Dendritic cell treated with granulocyte-macrophage colony-stimulating factor and Interleukin-4, amounts not matched to agents 40 ng/mL and 50 ng/mL, for 4 days (primary cell): ENCODE measurements around the gene CFAP100.

ENCODE experiments used
- H3K27ac Mint-ChIP-seq: one replicate; pipeline ENCODE4 v1.8.0; 2022; ENCODE audit warnings: mild to moderate bottlenecking, mixed read lengths
- H3K27me3 Mint-ChIP-seq: one replicate; pipeline ENCODE4 v1.8.0; 2022; ENCODE audit warnings: mild to moderate bottlenecking, mixed read lengths
- H3K36me3 Mint-ChIP-seq: one replicate; pipeline ENCODE4 v1.8.0; 2022; ENCODE audit warnings: low read depth, mixed read lengths
- H3K4me1 Mint-ChIP-seq: one replicate; pipeline ENCODE4 v1.8.0; 2022; ENCODE audit warnings: low read depth, mixed read lengths
- H3K4me3 Mint-ChIP-seq: one replicate; pipeline ENCODE4 v1.8.0; 2022; ENCODE audit warnings: mild to moderate bottlenecking, moderate library complexity, mixed read lengths
- H3K9me3 Mint-ChIP-seq: one replicate; pipeline ENCODE4 v1.8.0; 2022; ENCODE audit warnings: mixed read lengths
- intact Hi-C: fragments of 100-400 bp; cut with micrococcal nuclease; formaldehyde crosslinking; loops from one replicate; pipeline ENCODE4 v1.15.0; 2022

CFAP100 gene

DNA sequence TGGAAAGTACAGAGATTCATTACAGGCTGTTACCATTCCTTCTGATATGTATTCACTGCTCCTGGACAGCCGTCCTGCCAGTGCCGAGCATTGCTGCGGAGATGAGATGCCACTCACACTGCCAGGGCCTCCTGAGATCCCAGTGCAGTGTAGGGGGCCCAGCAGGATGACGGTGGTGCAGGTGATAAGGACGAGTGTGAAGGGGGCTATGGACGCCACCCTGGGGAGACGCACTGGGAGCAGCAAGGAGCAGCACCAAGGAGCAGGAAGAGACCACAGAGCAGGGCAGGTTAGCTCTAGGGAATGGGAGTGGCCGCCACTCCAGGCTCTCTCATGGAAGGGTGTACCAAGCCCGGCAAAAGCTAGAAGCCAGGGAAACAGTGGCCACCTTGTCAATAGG lies 33.5 kb upstream of the CFAP100 start:
- H3K27me3 Mint-ChIP-seq: peaks cover 58% of the 10 kb centered on the region
- no peaks in the 10 kb centered on the region for H3K9me3 Mint-ChIP-seq
- intact Hi-C loops: no loop called here
- H3K4me1 Mint-ChIP-seq: peaks cover 13% of the 10 kb centered on the region
- no peak overlapping the region for H3K4me3 Mint-ChIP-seq
- H3K36me3 Mint-ChIP-seq: no peaks in the 10 kb centered on the region
- H3K27ac Mint-ChIP-seq: no peak overlapping the region

- intact Hi-C loops: no loop called here
- peaks cover 37% of the 10 kb centered on the region for H3K27me3 Mint-ChIP-seq
- no peaks in the 10 kb centered on the region for H3K9me3 Mint-ChIP-seq
- H3K4me1 Mint-ChIP-seq: no peaks in the 10 kb centered on the region
- no peak overlapping the region for H3K4me3 Mint-ChIP-seq
- no peak overlapping the region for H3K27ac Mint-ChIP-seq
- H3K36me3 Mint-ChIP-seq: no peaks in the 10 kb centered on the region
Measured at GRCh38 chr3:126364130-126364695, 30.5 kb upstream of the CFAP100 start.

DNA sequence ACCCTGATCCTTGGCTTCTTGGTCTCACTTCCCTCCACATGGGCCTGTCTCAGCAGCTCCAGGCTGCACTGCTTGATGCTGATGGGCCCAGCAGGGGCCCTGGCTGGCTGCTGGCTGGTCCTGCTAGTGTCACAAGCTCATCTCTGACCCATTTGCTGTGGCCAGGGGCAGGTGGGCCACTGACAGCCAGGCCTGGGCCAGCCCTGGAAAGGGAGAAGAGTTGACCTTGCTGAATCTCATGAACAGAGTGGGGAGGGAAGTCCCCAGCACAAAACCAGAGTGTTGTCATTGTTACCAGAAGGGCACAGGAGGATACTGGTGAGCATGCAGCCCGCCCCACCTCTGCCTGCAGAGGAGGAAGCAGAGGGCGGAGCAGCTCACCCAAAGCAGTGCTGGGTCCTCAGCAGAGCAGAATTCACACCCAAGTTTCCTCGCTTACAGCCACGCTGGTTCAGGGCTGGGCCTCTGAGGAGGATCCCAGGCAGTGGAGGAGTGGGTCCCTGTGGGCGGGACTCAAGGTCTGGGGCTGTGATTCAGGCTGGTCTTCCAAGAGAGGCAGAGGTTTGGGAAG lies 29.9 kb upstream of the CFAP100 start:
- Mint-ChIP-seq H3K36me3 (no peaks in the 10 kb centered on the region), H3K4me3 (no peak overlapping the region), H3K9me3 (no peaks in the 10 kb centered on the region), H3K27ac (no peak overlapping the region), H3K27me3 (peaks cover 32% of the 10 kb centered on the region), H3K4me1 (no peaks in the 10 kb centered on the region)
- intact Hi-C loops: no loop called here

GRCh38 chr3:126365351-126366277 lies 29.1 kb upstream of the CFAP100 start:
- Mint-ChIP-seq H3K4me3 (no peak overlapping the region), H3K36me3 (no peaks in the 10 kb centered on the region), H3K27me3 (peaks cover 24% of the 10 kb centered on the region), H3K27ac (no peak overlapping the region), H3K9me3 (no peaks in the 10 kb centered on the region), H3K4me1 (no peaks in the 10 kb centered on the region)
- intact Hi-C loops: no loop called here

- Mint-ChIP-seq H3K9me3 (no peaks in the 10 kb centered on the region), H3K27ac (no peak overlapping the region), H3K36me3 (no peaks in the 10 kb centered on the region), H3K4me1 (no peaks in the 10 kb centered on the region), H3K4me3 (no peak overlapping the region), H3K27me3 (peaks cover 13% of the 10 kb centered on the region)
- intact Hi-C loops: no loop called here
Measured at GRCh38 chr3:126367316-126367805, 27.3 kb upstream of the CFAP100 start.

GRCh38 chr3:126369490-126369889 lies 25.2 kb upstream of the CFAP100 start:
- Mint-ChIP-seq H3K4me1 (no peaks in the 10 kb centered on the region), H3K27me3 (no peaks in the 10 kb centered on the region), H3K4me3 (no peak overlapping the region), H3K27ac (no peak overlapping the region), H3K9me3 (no peaks in the 10 kb centered on the region), H3K36me3 (no peaks in the 10 kb centered on the region)
- intact Hi-C loops: no loop called here

DNA sequence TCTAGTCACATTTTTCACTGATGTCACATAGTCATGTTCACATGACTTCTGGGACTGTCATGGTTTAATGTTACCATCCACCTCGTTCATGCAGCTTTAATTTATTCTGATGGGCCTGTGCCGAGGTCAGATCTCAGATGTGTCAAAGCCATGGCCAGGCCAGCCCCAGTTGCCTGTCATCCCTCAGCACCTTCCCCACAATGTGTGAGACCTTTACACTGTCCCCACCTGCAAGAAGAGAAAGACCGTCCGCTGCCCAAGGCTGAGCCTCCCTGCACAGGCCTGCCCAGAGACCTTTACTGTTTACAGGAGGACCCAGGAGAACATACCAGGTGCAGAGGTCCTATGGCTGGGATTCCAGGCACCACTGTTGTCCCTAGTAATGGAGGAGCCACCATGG lies 24.7 kb upstream of the CFAP100 start:
- H3K9me3 Mint-ChIP-seq: no peaks in the 10 kb centered on the region
- intact Hi-C loops: no loop called here
- no peaks in the 10 kb centered on the region for H3K4me1 Mint-ChIP-seq
- H3K36me3 Mint-ChIP-seq: no peaks in the 10 kb centered on the region
- no peaks in the 10 kb centered on the region for H3K27me3 Mint-ChIP-seq
- H3K27ac Mint-ChIP-seq: no peak overlapping the region
- H3K4me3 Mint-ChIP-seq: no peak overlapping the region

- no peaks in the 10 kb centered on the region for H3K27me3 Mint-ChIP-seq
- H3K4me1 Mint-ChIP-seq: no peaks in the 10 kb centered on the region
- no peaks in the 10 kb centered on the region for H3K9me3 Mint-ChIP-seq
- H3K27ac Mint-ChIP-seq: no peak overlapping the region
- H3K36me3 Mint-ChIP-seq: no peaks in the 10 kb centered on the region
- H3K4me3 Mint-ChIP-seq: no peak overlapping the region
- intact Hi-C loops: no loop called here
Measured at GRCh38 chr3:126370606-126371005, 24.1 kb upstream of the CFAP100 start.

DNA sequence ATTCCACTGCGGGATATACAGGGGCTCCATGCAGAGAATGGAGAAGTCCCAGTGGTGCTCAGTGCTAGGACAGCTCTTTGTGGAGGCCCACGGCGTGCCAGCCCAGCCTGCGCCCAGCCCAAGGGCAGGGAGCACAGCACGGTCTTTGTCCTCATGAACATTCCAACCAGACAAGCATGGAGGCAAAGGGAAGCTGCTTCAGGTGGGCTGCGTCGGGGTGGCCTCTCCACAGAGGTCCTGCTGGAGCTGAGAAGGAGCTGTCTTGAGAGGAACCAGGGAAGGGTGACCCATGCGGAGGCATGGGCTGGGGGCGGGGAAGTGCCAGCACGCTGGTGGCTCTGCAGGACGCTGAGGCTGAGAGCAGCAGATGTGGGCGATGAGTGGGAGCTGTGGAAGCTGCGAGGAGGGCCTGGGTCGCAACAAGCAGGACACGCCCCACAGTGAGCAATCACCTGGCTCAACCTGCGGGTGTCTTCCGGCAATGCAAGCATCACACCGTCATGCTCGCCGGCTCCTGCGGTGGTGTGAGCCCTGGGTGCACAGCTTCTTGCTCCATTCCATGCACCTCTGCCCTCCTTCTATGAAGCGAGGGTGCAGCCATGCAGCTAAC lies 23.5 kb upstream of the CFAP100 start:
- no peaks in the 10 kb centered on the region for H3K4me1 Mint-ChIP-seq
- no peaks in the 10 kb centered on the region for H3K36me3 Mint-ChIP-seq
- no peak overlapping the region for H3K27ac Mint-ChIP-seq
- H3K9me3 Mint-ChIP-seq: no peaks in the 10 kb centered on the region
- no peak overlapping the region for H3K4me3 Mint-ChIP-seq
- intact Hi-C loops: no loop called here
- H3K27me3 Mint-ChIP-seq: no peaks in the 10 kb centered on the region

DNA sequence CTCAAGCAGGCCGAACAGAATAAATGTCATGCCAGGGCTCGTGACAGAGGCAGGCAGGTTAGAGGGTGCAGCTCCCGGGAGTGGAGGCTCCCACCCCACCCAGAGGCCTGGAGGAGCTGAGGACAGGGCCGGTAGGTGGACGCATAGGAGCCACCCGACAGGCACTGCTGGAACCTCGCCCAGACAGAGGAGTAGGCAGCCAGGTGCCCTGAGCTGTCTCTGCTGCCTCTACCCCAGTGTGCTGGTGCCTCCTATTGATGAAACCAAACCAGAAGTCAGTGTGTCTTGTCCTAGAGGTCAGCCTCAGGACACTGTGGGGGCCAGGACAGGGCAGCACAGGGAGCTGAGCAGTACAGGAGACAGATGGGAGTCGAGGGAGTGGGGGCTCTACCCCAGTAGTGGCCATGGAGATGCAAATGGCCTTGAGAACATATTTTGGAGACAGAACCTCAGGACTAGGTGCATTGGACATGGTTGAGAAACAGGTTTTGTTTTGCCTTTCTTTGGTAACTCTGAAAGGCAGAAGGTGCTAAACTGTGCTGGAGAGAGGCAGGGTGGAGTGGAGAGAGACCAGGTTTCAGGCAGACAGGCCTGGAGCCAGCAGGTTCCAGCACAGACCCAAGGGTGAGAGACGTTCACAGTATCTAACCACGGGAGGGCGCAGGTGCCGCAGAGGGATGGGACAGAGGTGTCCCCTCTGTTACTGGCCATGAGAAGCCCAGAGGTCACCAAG lies 22.1 kb upstream of the CFAP100 start:
- no peaks in the 10 kb centered on the region for H3K36me3 Mint-ChIP-seq
- no peak overlapping the region for H3K27ac Mint-ChIP-seq
- H3K9me3 Mint-ChIP-seq: no peaks in the 10 kb centered on the region

DNA sequence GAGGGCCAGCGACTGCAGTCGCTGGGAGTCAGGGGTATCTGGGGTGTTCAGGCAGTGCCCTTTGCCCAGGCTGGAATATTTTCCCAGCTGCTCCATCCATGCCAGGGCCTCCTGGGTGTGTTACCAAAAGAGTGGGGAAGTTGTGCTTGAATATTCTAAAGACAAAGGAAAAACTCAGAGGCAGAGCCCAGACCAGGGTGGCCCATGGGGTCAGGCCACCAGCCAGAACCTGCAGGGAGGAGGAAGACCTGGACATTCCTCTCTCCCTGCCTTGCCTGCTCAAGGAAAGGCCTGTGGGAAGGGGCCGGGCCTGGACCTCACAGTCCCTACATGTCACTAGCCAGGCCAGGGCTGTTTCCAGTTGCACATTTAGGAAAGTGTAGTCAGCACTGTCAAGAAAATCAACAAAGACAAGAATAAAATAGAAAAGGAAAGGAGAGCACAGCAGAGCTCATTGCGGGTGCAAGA lies 21.5 kb upstream of the CFAP100 start:
- Mint-ChIP-seq H3K27ac (no peak overlapping the region), H3K4me1 (no peaks in the 10 kb centered on the region), H3K27me3 (peaks cover 2% of the 10 kb centered on the region), H3K4me3 (no peak overlapping the region), H3K9me3 (no peaks in the 10 kb centered on the region), H3K36me3 (no peaks in the 10 kb centered on the region)
- intact Hi-C loops: no loop called here

More for the DNA sequence above, 22.1 kb upstream of the CFAP100 start:
- Mint-ChIP-seq H3K4me1 (no peaks in the 10 kb centered on the region), H3K4me3 (no peak overlapping the region), H3K27me3 (peaks cover 2% of the 10 kb centered on the region)
- intact Hi-C loops: no loop called here

- intact Hi-C loops: no loop called here
- Mint-ChIP-seq H3K36me3 (no peaks in the 10 kb centered on the region), H3K27me3 (peaks cover 2% of the 10 kb centered on the region), H3K27ac (no peak overlapping the region), H3K4me1 (no peaks in the 10 kb centered on the region), H3K4me3 (no peak overlapping the region), H3K9me3 (no peaks in the 10 kb centered on the region)
Measured at GRCh38 chr3:126373682-126374601, 20.8 kb upstream of the CFAP100 start.
